ENCODE measurements around the gene MYL10. TPM values are rescaled to one million over a fixed set of nuclear protein-coding genes. Genes with fewer than 3 reads are reported as not detected.
A peak's percentile ranks its signal among the peaks of the same experiment; 100 is the strongest.

Gene MYL10
- total RNA-seq, 1 donor from 2014 or later = not detected

DNA sequence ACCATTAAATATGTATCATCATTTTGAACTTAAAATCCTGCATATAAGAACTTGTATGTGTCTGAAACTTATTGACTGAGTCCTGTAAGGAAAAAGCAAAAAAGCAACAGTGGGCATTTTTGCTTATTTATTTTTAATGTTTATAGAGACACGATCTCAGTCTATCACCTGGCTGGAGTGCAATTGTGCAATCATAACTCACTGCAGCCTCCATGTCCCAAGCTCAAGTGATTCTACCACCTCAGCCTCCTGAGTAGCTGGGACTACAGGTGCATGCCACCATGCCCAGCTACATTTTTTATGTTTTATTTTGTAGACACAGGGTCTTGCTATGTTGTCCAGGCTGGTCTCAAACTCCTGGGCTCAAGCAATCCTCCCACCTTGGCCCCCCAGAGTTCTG is 32.2 kb downstream of the MYL10 start:
- TF ChIP-seq POLR2A (IDR thresholded peaks at IDR 0.05) = no peak
- no peak for TF ChIP-seq POLR2AphosphoS5 (IDR thresholded peaks at IDR 0.05; ENCODE audit: insufficient read depth in 1 of 2, low read depth in 1 of 2)
- no peak for TF ChIP-seq CTCF (IDR thresholded peaks at IDR 0.05)
- intact Hi-C loops (cut with DNase I) = no loop called here

DNA sequence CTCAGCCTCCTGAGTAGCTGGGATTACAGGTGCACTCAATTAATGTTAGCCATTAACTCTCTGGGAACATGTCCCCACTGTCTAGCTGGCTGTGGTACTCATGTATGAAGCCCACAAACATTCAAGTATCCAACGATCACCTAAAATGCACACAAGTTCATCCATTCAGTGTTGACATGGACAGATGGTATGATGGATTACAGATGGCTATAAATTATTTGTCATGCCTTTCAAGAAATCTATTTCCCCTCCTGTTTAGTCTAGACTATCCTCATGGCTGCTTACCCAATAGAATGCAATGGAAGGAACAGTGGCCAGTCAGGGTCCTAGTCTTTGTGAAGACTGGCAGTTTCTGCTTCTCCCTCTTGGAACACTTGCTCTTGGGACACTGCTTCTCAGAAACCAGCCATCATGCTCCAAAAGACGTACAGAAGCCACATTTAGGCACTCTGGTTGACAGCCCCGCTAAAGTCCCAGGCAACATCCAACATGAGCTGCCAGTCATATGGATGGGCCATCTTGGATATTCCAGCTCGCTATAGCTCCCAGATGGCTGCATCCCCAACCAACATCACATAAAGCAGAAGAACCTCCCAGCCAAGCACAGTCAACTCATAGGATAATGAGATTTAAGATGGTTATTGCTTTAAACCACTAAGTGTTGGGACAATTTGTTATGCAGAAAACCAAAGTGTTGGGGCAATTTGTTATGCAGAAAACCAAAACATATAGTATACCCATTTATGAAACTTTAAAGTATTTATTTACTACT is 33.1 kb downstream of the MYL10 start:
- no peak for TF ChIP-seq POLR2AphosphoS5 (IDR thresholded peaks at IDR 0.05; ENCODE audit: insufficient read depth in 1 of 2, low read depth in 1 of 2)
- no peak for TF ChIP-seq POLR2A (IDR thresholded peaks at IDR 0.05)
- TF ChIP-seq CTCF (IDR thresholded peaks at IDR 0.05) = no peak
- no peak for DNase-seq (ENCODE audit: extremely low spot score in 2 of 2)
- Histone ChIP-seq H3K36me3 (no peaks in the 10 kb centered on the region), H3K4me1 (peaks cover 14% of the 10 kb centered on the region), H3K27ac (no peak overlapping the region), H3K4me3 (no peak overlapping the region), H3K27me3 (no peaks in the 10 kb centered on the region), H3K9me3 (no peaks in the 10 kb centered on the region)
- intact Hi-C loops (cut with DNase I) = no loop called here

More for the DNA sequence above, 32.2 kb downstream of the MYL10 start:
- H3K27ac ChIP-seq = no peak overlapping the region
- no peaks in the 10 kb centered on the region for H3K36me3 ChIP-seq
- no peaks in the 10 kb centered on the region for H3K27me3 ChIP-seq
- DNase-seq (ENCODE audit: extremely low spot score in 2 of 2) = no peak
- no peaks in the 10 kb centered on the region for H3K9me3 ChIP-seq
- H3K4me3 ChIP-seq = no peak overlapping the region
- peaks cover 14% of the 10 kb centered on the region for H3K4me1 ChIP-seq

- H3K27ac ChIP-seq = no peak overlapping the region
- intact Hi-C loops (cut with DNase I) = no loop called here
- TF ChIP-seq POLR2A (IDR thresholded peaks at IDR 0.05) (no peak), POLR2AphosphoS5 (IDR thresholded peaks at IDR 0.05; ENCODE audit: insufficient read depth in 1 of 2, low read depth in 1 of 2) (no peak), CTCF (IDR thresholded peaks at IDR 0.05) (no peak)
- no peak for DNase-seq (ENCODE audit: extremely low spot score in 2 of 2)
- no peaks in the 10 kb centered on the region for H3K9me3 ChIP-seq
- H3K4me1 ChIP-seq = peaks cover 14% of the 10 kb centered on the region
- H3K27me3 ChIP-seq = no peaks in the 10 kb centered on the region
- H3K4me3 ChIP-seq = no peak overlapping the region
- no peaks in the 10 kb centered on the region for H3K36me3 ChIP-seq
These were observed 33.9 kb downstream of the MYL10 start for GRCh38 chr7:101595246-101595645.

DNA sequence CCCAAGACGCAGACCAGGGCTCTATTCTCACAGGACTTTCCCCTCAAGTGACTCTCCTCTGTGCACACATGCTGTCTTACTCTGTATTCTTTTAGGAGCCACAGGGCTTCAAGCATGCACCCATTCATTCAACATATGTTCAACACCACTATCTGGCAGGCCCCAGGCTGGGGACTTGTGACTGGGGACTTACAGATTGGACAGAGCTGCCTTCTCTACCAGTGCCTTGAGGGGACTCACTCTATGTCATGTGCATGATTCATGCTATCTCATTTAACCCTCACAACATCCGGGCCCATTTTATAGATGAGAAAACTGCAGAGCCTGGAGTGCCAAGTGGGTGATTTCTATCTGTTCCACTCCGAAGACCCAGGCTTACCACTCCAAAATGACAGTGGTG is 34.3 kb downstream of the MYL10 start:
- no peaks in the 10 kb centered on the region for H3K36me3 ChIP-seq
- DNase-seq (ENCODE audit: extremely low spot score in 2 of 2) = no peak
- no peak overlapping the region for H3K27ac ChIP-seq
- no peaks in the 10 kb centered on the region for H3K27me3 ChIP-seq
- no peak overlapping the region for H3K4me3 ChIP-seq
- H3K4me1 ChIP-seq = peaks cover 14% of the 10 kb centered on the region
- no peak for TF ChIP-seq CTCF (IDR thresholded peaks at IDR 0.05)
- TF ChIP-seq POLR2A (IDR thresholded peaks at IDR 0.05) = no peak
- TF ChIP-seq POLR2AphosphoS5 (IDR thresholded peaks at IDR 0.05; ENCODE audit: insufficient read depth in 1 of 2, low read depth in 1 of 2) = no peak
- H3K9me3 ChIP-seq = no peaks in the 10 kb centered on the region
- intact Hi-C loops (cut with DNase I) = no loop called here

- Histone ChIP-seq H3K4me1 (peaks cover 8% of the 10 kb centered on the region), H3K27ac (no peak overlapping the region), H3K4me3 (no peak overlapping the region), H3K9me3 (no peaks in the 10 kb centered on the region), H3K36me3 (no peaks in the 10 kb centered on the region), H3K27me3 (no peaks in the 10 kb centered on the region)
- DNase-seq (ENCODE audit: extremely low spot score in 2 of 2) = peak in 1 of 2 donors; percentile 64
- TF ChIP-seq CTCF (IDR thresholded peaks at IDR 0.05) = no peak
- no peak for TF ChIP-seq POLR2A (IDR thresholded peaks at IDR 0.05)
- no peak for TF ChIP-seq POLR2AphosphoS5 (IDR thresholded peaks at IDR 0.05; ENCODE audit: insufficient read depth in 1 of 2, low read depth in 1 of 2)
- intact Hi-C loops (cut with DNase I) = no loop called here
These were observed 35.5 kb downstream of the MYL10 start for GRCh38 chr7:101593556-101593955.
